Large intestine (tissue), 3 donors: ENCODE results near the gene PSTPIP1. TPM values are rescaled to one million over a fixed set of nuclear protein-coding genes. Genes with fewer than 3 reads are reported as not detected.

Source experiments
- DNase-seq, 2 donors: peaks; one replicate each; pipeline versions ENCODE4 v3.0.0 to v3.0.0-alpha.2; 2013
- H3K27ac ChIP-seq: one replicate; pipeline ENCODE4 v1.5.1; 2013; ENCODE audit warnings: low read length
- H3K27me3 ChIP-seq: 2 replicates; pipeline ENCODE4 v1.6.1; 2013; ENCODE audit warnings: low read length; ENCODE audit not compliant: control insufficient read depth, insufficient read depth
- H3K36me3 ChIP-seq: 2 replicates; pipeline ENCODE4 v1.6.1; 2013; ENCODE audit warnings: low read length; ENCODE audit not compliant: control insufficient read depth, insufficient read depth
- H3K4me1 ChIP-seq: one replicate; pipeline ENCODE4 v1.6.1; 2013; ENCODE audit warnings: low read length; ENCODE audit not compliant: control insufficient read depth, insufficient read depth
- H3K4me3 ChIP-seq: one replicate; pipeline ENCODE4 v1.5.1; 2013; ENCODE audit warnings: low read length
- H3K9me3 ChIP-seq: one replicate; pipeline ENCODE4 v1.6.1; 2013; ENCODE audit warnings: mild to moderate bottlenecking, low read depth, low read length, moderate library complexity; ENCODE audit not compliant: control insufficient read depth
- WGBS: methylation state at CpG from one replicate; pipeline ENCODE4 v1.1.5; 2013; ENCODE audit warnings: low lambda C conversion rate; ENCODE audit not compliant: insufficient coverage; 5-methylcytosine and 5-hydroxymethylcytosine counted together
- polyA plus RNA-seq: library from polyadenylated mRNA; unstranded; fragments of 120-200 nt; gene quantifications from one replicate; pipeline ENCODE4 v1.2.1, GENCODE V29; 2013

The PSTPIP1 gene
- polyA plus RNA-seq, 1 donor = 3.1 TPM

- Histone ChIP-seq H3K27ac (no peak overlapping the region), H3K9me3 (no peaks in the 10 kb centered on the region), H3K4me1 (peaks cover 20% of the 10 kb centered on the region), H3K4me3 (no peak overlapping the region), H3K36me3 (no peaks in the 10 kb centered on the region), H3K27me3 (peaks cover 15% of the 10 kb centered on the region)
- WGBS = no CpG with 5 or more reads among the region's 4 CpGs
- no peak for DNase-seq
Measured at GRCh38 chr15:77025941-77026411, 31.1 kb downstream of the PSTPIP1 start.

- Histone ChIP-seq H3K4me3 (no peak overlapping the region), H3K9me3 (no peaks in the 10 kb centered on the region), H3K4me1 (peaks cover 22% of the 10 kb centered on the region), H3K27me3 (peaks cover 15% of the 10 kb centered on the region), H3K36me3 (no peaks in the 10 kb centered on the region), H3K27ac (no peak overlapping the region)
- WGBS = no CpG with 5 or more reads among the region's 12 CpGs
- DNase-seq = no peak
Measured at GRCh38 chr15:77026501-77027110, 31.7 kb downstream of the PSTPIP1 start.

DNA sequence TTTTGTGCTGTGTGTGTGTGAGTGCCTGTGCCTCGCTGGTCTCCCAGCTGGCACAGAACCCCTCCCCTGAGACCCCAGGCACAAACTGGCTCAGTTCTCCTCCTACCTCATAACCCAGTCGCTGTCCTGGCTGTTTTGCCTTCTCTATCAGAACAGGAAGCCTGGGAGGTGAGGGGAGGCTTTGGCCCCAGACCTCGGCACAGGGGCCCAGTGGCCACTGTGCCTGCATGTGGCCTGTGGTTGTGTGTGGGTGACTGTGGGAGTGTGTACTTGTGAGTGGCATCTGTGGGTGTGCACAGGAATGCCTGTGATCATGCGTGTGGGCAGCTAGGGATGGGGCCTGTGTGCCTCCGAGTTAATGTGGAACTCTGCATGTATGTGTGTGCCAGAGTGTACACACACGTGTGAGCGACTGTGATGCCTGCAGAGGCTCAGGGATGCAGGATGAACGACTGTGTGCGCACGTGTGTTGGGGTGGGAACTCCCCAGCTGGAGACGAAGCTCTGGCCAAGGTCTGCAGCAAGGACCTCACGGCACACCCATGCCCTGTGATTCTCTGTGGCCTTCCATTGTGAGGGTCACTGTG, 32.3 kb downstream of the PSTPIP1 start:
- peaks cover 28% of the 10 kb centered on the region for H3K4me1 ChIP-seq
- no peak overlapping the region for H3K4me3 ChIP-seq
- no peak for DNase-seq
- H3K36me3 ChIP-seq = no peaks in the 10 kb centered on the region
- no peaks in the 10 kb centered on the region for H3K9me3 ChIP-seq
- peaks cover 15% of the 10 kb centered on the region for H3K27me3 ChIP-seq
- WGBS = no CpG with 5 or more reads among the region's 12 CpGs
- no peak overlapping the region for H3K27ac ChIP-seq

- DNase-seq = no peak
- Histone ChIP-seq H3K36me3 (no peaks in the 10 kb centered on the region), H3K27me3 (peaks cover 15% of the 10 kb centered on the region), H3K9me3 (no peaks in the 10 kb centered on the region), H3K4me1 (peaks cover 34% of the 10 kb centered on the region), H3K4me3 (peak overlapping the region; percentile 38), H3K27ac (no peak overlapping the region)
- WGBS = no CpG with 5 or more reads among the region's 45 CpGs
Measured at GRCh38 chr15:77027697-77028450, 32.9 kb downstream of the PSTPIP1 start.

DNA sequence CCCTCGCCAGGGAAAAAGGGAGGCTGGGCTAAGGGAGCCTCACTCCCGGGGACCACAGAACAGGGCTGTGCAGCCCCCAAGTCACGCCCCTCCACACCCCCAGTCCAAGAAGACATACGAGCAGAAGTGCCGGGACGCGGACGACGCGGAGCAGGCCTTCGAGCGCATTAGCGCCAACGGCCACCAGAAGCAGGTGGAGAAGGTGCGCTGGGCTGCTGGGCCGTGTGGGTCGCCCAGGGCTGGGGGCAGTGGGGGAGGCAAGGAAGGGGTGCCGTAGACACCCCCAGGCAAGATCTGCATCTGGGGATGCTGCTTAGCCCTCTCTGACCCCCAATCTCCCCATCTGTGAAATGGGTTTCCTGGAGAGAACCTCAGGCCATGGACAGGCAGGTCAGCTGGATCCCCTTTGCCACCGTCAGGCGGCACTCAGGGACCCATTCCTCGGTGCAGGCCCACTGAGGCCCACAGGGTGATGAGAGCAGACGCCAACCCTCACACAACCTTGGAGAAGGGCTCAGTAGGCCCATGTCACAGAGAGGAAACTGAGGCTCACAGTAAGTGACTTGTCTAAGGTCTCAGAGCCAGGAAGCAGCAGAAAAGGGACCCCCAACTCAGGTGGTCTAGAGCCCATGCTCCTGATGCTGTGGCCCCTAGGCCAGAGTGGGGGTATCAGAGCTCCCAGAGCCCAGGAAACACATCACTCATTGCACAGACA, 33.7 kb downstream of the PSTPIP1 start:
- Histone ChIP-seq H3K27ac (no peak overlapping the region), H3K27me3 (peaks cover 15% of the 10 kb centered on the region), H3K4me3 (peak overlapping the region; percentile 38), H3K4me1 (peaks cover 41% of the 10 kb centered on the region), H3K9me3 (no peaks in the 10 kb centered on the region), H3K36me3 (no peaks in the 10 kb centered on the region)
- no peak for DNase-seq
- no CpG with 5 or more reads among the region's 22 CpGs for whole genome bisulfite sequencing

DNA sequence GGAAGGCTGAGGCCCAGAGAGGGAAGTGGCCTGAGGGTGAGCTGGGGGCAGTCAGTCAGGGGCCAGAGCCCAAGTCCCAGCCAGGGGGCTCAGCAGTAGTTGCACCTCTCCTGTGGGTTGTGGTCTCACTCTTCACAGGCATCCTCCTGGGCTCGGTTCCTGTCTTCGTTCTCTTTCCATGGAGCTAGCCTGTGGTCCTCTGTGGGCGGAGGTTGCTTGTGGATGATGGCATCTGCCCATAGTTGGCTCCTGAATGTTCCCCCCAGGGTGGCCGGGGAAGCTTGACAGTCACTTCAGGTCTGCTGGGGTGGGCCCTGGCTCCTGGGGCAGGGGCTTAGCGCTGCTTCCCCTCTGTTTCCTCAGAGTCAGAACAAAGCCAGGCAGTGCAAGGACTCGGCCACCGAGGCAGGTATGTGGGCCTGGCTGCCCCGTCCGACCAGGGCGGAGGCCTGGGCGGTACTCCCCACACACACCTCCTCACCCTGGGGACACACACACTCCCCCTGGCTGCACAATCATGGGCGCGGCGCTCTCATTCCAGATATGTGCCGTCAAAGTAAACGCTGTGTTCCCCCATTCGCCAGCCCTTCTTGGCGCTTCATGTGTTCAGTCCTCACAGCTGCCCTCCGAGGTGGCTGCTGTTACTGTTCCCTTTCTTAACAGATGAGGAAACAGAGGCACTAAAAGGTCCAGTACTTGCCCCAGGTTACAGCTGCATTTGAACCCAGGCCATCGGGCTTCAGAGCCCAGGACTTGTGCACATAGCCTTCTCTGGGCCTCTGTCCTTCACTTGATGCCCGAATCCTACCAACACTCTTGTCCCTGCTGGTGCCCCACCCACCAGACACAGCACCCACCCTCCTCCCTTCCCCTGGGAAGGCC, 34.5 kb downstream of the PSTPIP1 start:
- Histone ChIP-seq H3K9me3 (no peaks in the 10 kb centered on the region), H3K4me1 (peaks cover 48% of the 10 kb centered on the region), H3K36me3 (no peaks in the 10 kb centered on the region), H3K4me3 (no peak overlapping the region), H3K27me3 (peaks cover 15% of the 10 kb centered on the region), H3K27ac (no peak overlapping the region)
- WGBS = no CpG with 5 or more reads among the region's 21 CpGs
- peak in 1 of 2 donors; percentile 38 for DNase-seq

GRCh38 chr15:77030048-77030927, 35.4 kb downstream of the PSTPIP1 start:
- no peak overlapping the region for H3K4me3 ChIP-seq
- no CpG with 5 or more reads among the region's 22 CpGs for WGBS
- peaks cover 56% of the 10 kb centered on the region for H3K4me1 ChIP-seq
- H3K9me3 ChIP-seq = no peaks in the 10 kb centered on the region
- no peaks in the 10 kb centered on the region for H3K36me3 ChIP-seq
- H3K27ac ChIP-seq = no peak overlapping the region
- H3K27me3 ChIP-seq = peaks cover 15% of the 10 kb centered on the region
- no peak for DNase-seq

GRCh38 chr15:77030928-77031375, 36.0 kb downstream of the PSTPIP1 start:
- WGBS = no CpG with 5 or more reads among the region's 10 CpGs
- Histone ChIP-seq H3K9me3 (no peaks in the 10 kb centered on the region), H3K27me3 (peaks cover 15% of the 10 kb centered on the region), H3K4me1 (peaks cover 56% of the 10 kb centered on the region), H3K4me3 (no peak overlapping the region), H3K36me3 (peaks cover 1% of the 10 kb centered on the region), H3K27ac (no peak overlapping the region)
- DNase-seq = no peak
